A172 (cell line): Measurements from ENCODE around the gene TIMMDC1. TPM values are rescaled to one million over a fixed set of nuclear protein-coding genes. Genes with fewer than 3 reads are reported as not detected.
"Not testable (repeated sequence)": the region's sequence is repeated elsewhere in the genome, so short reads cannot be mapped to it uniquely, and the experiment has no call there.

Source experiments
- DNase-seq: peaks from one replicate; pipeline ENCODE4 v3.0.0-alpha.2; 2015; ENCODE audit warnings: low spot score
- total RNA-seq: library from RNA; depleted of rRNA; stranded (reverse); fragments of >200 nt; shearing (Covaris generic); gene quantifications from 2 replicates; pipeline ENCODE4 v1.2.3, GENCODE V29; 2014

Gene TIMMDC1
- total RNA-seq, 1 experiment from 2014 or later = 113 TPM

- DNase-seq = no peak
Observed at GRCh38 chr3:119510690-119511089, 12.3 kb downstream of the TIMMDC1 start.

GRCh38 chr3:119514637-119515036, 16.3 kb downstream of the TIMMDC1 start:
- no peak for DNase-seq

- DNase-seq = no peak
Observed at GRCh38 chr3:119517112-119517511, 18.8 kb downstream of the TIMMDC1 start.

- DNase-seq = no peak
Observed at GRCh38 chr3:119518026-119518425, 19.7 kb downstream of the TIMMDC1 start.

GRCh38 chr3:119524931-119525662, 26.8 kb downstream of the TIMMDC1 start:
- DNase-seq = peak; percentile 6

GRCh38 chr3:119527714-119528113, 29.4 kb downstream of the TIMMDC1 start:
- no peak for DNase-seq

GRCh38 chr3:119529883-119530282, 31.5 kb downstream of the TIMMDC1 start:
- no peak for DNase-seq

GRCh38 chr3:119530456-119530855, 32.1 kb downstream of the TIMMDC1 start:
- DNase-seq = no peak

GRCh38 chr3:119531151-119531550, 32.8 kb downstream of the TIMMDC1 start:
- no peak for DNase-seq

- no peak for DNase-seq
Observed at GRCh38 chr3:119534296-119534695, 35.9 kb downstream of the TIMMDC1 start.

- no peak for DNase-seq
Observed at GRCh38 chr3:119536757-119537156, 38.4 kb downstream of the TIMMDC1 start.

- DNase-seq = no peak
Observed at GRCh38 chr3:119538772-119539171, 40.4 kb downstream of the TIMMDC1 start.

- DNase-seq = no peak
Observed at GRCh38 chr3:119541547-119541946, 43.2 kb downstream of the TIMMDC1 start.

GRCh38 chr3:119542168-119542767, 43.9 kb downstream of the TIMMDC1 start:
- DNase-seq = no peak

GRCh38 chr3:119543147-119543546, 44.8 kb downstream of the TIMMDC1 start:
- DNase-seq = no peak

- no peak for DNase-seq
Observed at GRCh38 chr3:119547227-119547626, 48.9 kb downstream of the TIMMDC1 start.

GRCh38 chr3:119548341-119548740, 50.0 kb downstream of the TIMMDC1 start:
- no peak for DNase-seq

GRCh38 chr3:119550192-119550910, 52.0 kb downstream of the TIMMDC1 start:
- DNase-seq = no peak

GRCh38 chr3:119551598-119551997, 53.3 kb downstream of the TIMMDC1 start:
- no peak for DNase-seq

- not testable (repeated sequence) for DNase-seq
Observed at GRCh38 chr3:119552928-119553327, 54.6 kb downstream of the TIMMDC1 start.

- no peak for DNase-seq
Observed at GRCh38 chr3:119553823-119554415, 55.6 kb downstream of the TIMMDC1 start.

- DNase-seq = no peak
Observed at GRCh38 chr3:119555309-119555735, 57.0 kb downstream of the TIMMDC1 start.
